ENCODE data around the gene OR10H2. TPM values are rescaled to one million over a fixed set of nuclear protein-coding genes. Genes with fewer than 3 reads are reported as not detected.

OR10H2 gene, protein sequence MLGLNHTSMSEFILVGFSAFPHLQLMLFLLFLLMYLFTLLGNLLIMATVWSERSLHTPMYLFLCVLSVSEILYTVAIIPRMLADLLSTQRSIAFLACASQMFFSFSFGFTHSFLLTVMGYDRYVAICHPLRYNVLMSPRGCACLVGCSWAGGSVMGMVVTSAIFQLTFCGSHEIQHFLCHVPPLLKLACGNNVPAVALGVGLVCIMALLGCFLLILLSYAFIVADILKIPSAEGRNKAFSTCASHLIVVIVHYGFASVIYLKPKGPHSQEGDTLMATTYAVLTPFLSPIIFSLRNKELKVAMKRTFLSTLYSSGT
- total RNA-seq (2022; extraction: Qiagen RNA extraction; ENCODE audit: low read depth), result not detected in 5 replicates

DNA sequence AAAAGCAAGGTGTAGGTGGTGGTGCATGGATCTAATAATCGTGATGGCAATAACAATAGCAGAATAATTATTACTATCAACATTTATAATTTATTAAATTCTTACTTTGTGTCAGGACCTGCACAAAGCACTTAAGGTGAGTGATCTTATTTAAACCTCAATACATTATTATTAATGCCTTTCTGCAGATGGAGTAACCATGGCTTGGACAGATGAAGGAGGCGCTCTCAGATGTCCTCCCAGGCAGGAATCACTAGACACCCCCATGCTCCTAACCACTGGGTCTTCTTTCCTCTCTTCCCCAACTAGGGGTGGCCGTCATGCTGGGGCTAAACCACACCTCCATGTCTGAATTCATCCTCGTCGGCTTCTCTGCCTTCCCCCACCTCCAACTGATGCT is at the start of gene OR10H2:
Gene OR10H2, plus strand, starts transcription at position 301 of the 400 bp plus-strand sequence. Its CDS starts 20 bp downstream, at position 321.

DNA sequence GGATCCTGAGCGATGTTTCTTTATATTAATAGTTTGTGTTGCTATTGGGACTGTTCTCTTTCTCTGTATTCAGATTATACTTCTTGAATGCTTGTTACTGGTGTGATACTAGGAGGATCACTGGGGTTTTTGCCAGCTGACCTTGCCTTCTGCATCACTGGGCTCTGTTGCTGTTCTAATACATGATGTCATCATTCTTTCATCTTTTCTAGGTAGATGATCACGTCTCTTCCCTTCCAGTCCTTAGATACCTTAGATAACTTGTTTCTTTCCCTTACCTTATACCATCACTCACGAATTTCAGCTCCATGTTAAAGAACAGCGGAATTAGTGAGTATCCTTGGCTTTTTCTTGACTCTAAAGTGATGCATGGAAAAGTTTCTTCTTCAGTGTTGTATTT is 9.9 kb downstream of the OR10H2 start, which contains the start of gene OR10H3:
Gene OR10H3, plus strand, starts transcription at position 264 of the 400 bp plus-strand sequence. CDS start 3,408 bp downstream, outside the sequence.

Other genes starting within 250 kb of the OR10H2 start
- gene PGLYRP2, start 248.5 kb upstream of the OR10H2 start, total RNA-seq (2022; extraction: Qiagen RNA extraction; ENCODE audit: low read depth), result 0.06 TPM in 1 of 5 replicates, not detected in the others
- 0.08 to 0.22 TPM (median 0.12 TPM) in 4 of 5 replicates, not detected in the other for gene CYP4F22, start 219.5 kb upstream of the OR10H2 start, total RNA-seq (2022; extraction: Qiagen RNA extraction; ENCODE audit: low read depth)
- not detected in 5 replicates for gene CYP4F8, start 112.8 kb upstream of the OR10H2 start, total RNA-seq (2022; extraction: Qiagen RNA extraction; ENCODE audit: low read depth)
- gene CYP4F3, start 87.1 kb upstream of the OR10H2 start, total RNA-seq (2022; extraction: Qiagen RNA extraction; ENCODE audit: low read depth), result 1.7 to 3.1 TPM (median 2.4 TPM) in 5 replicates
- 1.4 to 2.4 TPM (median 2.1 TPM) in 5 replicates for gene CYP4F12, start 54.9 kb upstream of the OR10H2 start, total RNA-seq (2022; extraction: Qiagen RNA extraction; ENCODE audit: low read depth)
- gene OR10H3, start 10.0 kb downstream of the OR10H2 start, total RNA-seq (2022; extraction: Qiagen RNA extraction; ENCODE audit: low read depth), result not detected in 5 replicates
- not detected in 5 replicates for gene OR10H5, start 59.6 kb downstream of the OR10H2 start, total RNA-seq (2022; extraction: Qiagen RNA extraction; ENCODE audit: low read depth)
- not detected in 5 replicates for gene OR10H1, start 87.6 kb downstream of the OR10H2 start, total RNA-seq (2022; extraction: Qiagen RNA extraction; ENCODE audit: low read depth)
- gene CYP4F2, start 170.1 kb downstream of the OR10H2 start, total RNA-seq (2022; extraction: Qiagen RNA extraction; ENCODE audit: low read depth), result 0.10 to 0.43 TPM in 2 of 5 replicates, not detected in the others
- 5.7 to 8.0 TPM (median 6.7 TPM) in 5 replicates for gene CYP4F11, start 206.5 kb downstream of the OR10H2 start, total RNA-seq (2022; extraction: Qiagen RNA extraction; ENCODE audit: low read depth)
- gene OR10H4, start 221.0 kb downstream of the OR10H2 start, total RNA-seq (2022; extraction: Qiagen RNA extraction; ENCODE audit: low read depth), result not detected in 5 replicates